Endothelial cell (in vitro differentiated cells): ENCODE data around the gene RRBP1. TPM values are rescaled to one million over a fixed set of nuclear protein-coding genes. Genes with fewer than 3 reads are reported as not detected.

Experiments
- DNase-seq: peaks from one replicate; pipeline ENCODE4 v3.0.0; 2021; ENCODE audit warnings: low spot score
- H3K27ac Mint-ChIP-seq: one replicate; pipeline ENCODE4 v1.8.0; 2021; ENCODE audit warnings: mixed read lengths, inconsistent platforms; ENCODE audit not compliant: unreplicated experiment
- H3K27me3 Mint-ChIP-seq: one replicate; pipeline ENCODE4 v1.8.0; 2021; ENCODE audit warnings: mild to moderate bottlenecking, moderate library complexity, mixed read lengths, inconsistent platforms; ENCODE audit not compliant: unreplicated experiment
- H3K36me3 Mint-ChIP-seq: one replicate; pipeline ENCODE4 v1.8.0; 2021; ENCODE audit warnings: mild to moderate bottlenecking, low read depth, mixed read lengths, inconsistent platforms; ENCODE audit not compliant: unreplicated experiment
- H3K4me1 Mint-ChIP-seq: one replicate; pipeline ENCODE4 v1.8.0; 2021; ENCODE audit warnings: mild to moderate bottlenecking, mixed read lengths, inconsistent platforms; ENCODE audit not compliant: unreplicated experiment
- H3K4me3 Mint-ChIP-seq: one replicate; pipeline ENCODE4 v1.8.0; 2021; ENCODE audit warnings: mild to moderate bottlenecking, mixed read lengths, inconsistent platforms; ENCODE audit not compliant: unreplicated experiment
- H3K9me3 Mint-ChIP-seq: one replicate; pipeline ENCODE4 v1.8.0; 2021; ENCODE audit warnings: mixed read lengths, inconsistent platforms; ENCODE audit not compliant: unreplicated experiment
- total RNA-seq: library from RNA; stranded (reverse); fragmentation: NEBNext Ultra II Directional; extraction: Animal tissue kit (Norgen Biotek cat#: 25700); gene quantifications from one replicate; pipeline ENCODE4 v1.2.1, GENCODE V29; 2021; ENCODE audit not compliant: unreplicated experiment
- TF ChIP-seq, protein P1 (sequence below): fragments of 200-600 bp; sonication (generic); IDR thresholded peaks from one replicate; pipeline ENCODE4 v1.5.0; 2021; ENCODE audit warnings: antibody characterized with exemption; ENCODE audit not compliant: unreplicated experiment

The RRBP1 gene
- total RNA-seq, 1 donor from 2014 or later = 179 TPM

GRCh38 chr20:17712708-17713107 is 30.7 kb upstream of the RRBP1 start:
- Mint-ChIP-seq H3K4me3 (no peak overlapping the region), H3K9me3 (no peaks in the 10 kb centered on the region), H3K27ac (no peak overlapping the region), H3K27me3 (peaks cover 4% of the 10 kb centered on the region), H3K36me3 (no peaks in the 10 kb centered on the region), H3K4me1 (no peaks in the 10 kb centered on the region)
- TF ChIP-seq, protein P1, sequence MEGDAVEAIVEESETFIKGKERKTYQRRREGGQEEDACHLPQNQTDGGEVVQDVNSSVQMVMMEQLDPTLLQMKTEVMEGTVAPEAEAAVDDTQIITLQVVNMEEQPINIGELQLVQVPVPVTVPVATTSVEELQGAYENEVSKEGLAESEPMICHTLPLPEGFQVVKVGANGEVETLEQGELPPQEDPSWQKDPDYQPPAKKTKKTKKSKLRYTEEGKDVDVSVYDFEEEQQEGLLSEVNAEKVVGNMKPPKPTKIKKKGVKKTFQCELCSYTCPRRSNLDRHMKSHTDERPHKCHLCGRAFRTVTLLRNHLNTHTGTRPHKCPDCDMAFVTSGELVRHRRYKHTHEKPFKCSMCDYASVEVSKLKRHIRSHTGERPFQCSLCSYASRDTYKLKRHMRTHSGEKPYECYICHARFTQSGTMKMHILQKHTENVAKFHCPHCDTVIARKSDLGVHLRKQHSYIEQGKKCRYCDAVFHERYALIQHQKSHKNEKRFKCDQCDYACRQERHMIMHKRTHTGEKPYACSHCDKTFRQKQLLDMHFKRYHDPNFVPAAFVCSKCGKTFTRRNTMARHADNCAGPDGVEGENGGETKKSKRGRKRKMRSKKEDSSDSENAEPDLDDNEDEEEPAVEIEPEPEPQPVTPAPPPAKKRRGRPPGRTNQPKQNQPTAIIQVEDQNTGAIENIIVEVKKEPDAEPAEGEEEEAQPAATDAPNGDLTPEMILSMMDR = no peak
- DNase-seq = no peak

DNA sequence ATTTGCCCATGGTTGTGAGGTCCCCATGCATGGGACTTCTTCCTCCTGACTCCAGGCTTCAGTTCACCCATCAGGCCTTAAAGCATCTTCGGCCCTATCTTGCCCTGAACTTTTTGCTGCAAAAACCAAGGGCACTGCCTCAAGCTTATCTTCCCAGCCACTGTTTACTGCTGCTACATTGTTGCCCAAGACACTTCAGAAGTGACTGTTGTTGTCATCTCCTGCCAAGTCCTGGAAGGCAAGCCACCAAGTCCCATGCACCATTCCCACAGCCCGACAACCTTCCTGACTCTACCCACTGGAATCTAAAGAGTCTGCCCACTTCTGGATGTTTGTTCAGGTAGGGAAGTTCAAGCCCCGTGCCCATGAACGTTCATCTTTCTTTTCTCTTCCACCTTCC is 30.2 kb upstream of the RRBP1 start:
- no peak overlapping the region for H3K27ac Mint-ChIP-seq
- H3K4me1 Mint-ChIP-seq = no peaks in the 10 kb centered on the region
- H3K36me3 Mint-ChIP-seq = no peaks in the 10 kb centered on the region
- no peak overlapping the region for H3K4me3 Mint-ChIP-seq
- no peaks in the 10 kb centered on the region for H3K9me3 Mint-ChIP-seq
- peaks cover 4% of the 10 kb centered on the region for H3K27me3 Mint-ChIP-seq
- no peak for DNase-seq
- TF ChIP-seq, protein P1 = no peak

DNA sequence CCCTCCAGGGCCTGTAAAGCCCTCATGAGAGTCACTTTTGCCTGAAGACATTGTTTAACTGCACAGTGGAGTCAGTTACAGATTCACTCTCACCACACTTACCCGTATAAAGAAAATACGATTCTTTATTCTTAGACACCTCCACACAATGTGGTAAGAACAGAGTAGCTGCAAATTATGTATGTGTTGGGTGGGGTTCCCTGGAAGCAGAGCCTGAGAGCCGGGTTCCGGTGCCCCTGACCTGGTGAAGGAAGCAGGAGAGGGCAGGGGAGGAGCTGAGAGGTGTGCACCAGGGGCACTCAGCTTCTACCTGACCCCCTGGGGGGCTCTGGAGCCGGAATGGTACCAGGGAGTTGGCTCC is 29.2 kb upstream of the RRBP1 start:
- H3K36me3 Mint-ChIP-seq = no peaks in the 10 kb centered on the region
- no peak for DNase-seq
- no peaks in the 10 kb centered on the region for H3K9me3 Mint-ChIP-seq
- H3K27me3 Mint-ChIP-seq = peaks cover 4% of the 10 kb centered on the region
- TF ChIP-seq, protein P1 = no peak
- H3K27ac Mint-ChIP-seq = no peak overlapping the region
- no peaks in the 10 kb centered on the region for H3K4me1 Mint-ChIP-seq
- H3K4me3 Mint-ChIP-seq = no peak overlapping the region

GRCh38 chr20:17710379-17711266 is 28.6 kb upstream of the RRBP1 start:
- H3K27ac Mint-ChIP-seq = no peak overlapping the region
- H3K36me3 Mint-ChIP-seq = no peaks in the 10 kb centered on the region
- no peaks in the 10 kb centered on the region for H3K9me3 Mint-ChIP-seq

More at GRCh38 chr20:17710379-17711266, 28.6 kb upstream of the RRBP1 start:
- no peak for DNase-seq
- H3K4me1 Mint-ChIP-seq = no peaks in the 10 kb centered on the region
- H3K27me3 Mint-ChIP-seq = peaks cover 2% of the 10 kb centered on the region
- TF ChIP-seq, protein P1 = no peak
- no peak overlapping the region for H3K4me3 Mint-ChIP-seq
